HG02885 (cell line): ENCODE data around the gene ICAM2.

Source experiments
- ATAC-seq: cut with Tn5 transposase; IDR thresholded peaks from one replicate; pipeline ENCODE4 v1.9.1; 2021; ENCODE audit warnings: mild to moderate bottlenecking; ENCODE audit not compliant: unreplicated experiment, poor library complexity

ICAM2 gene

GRCh38 chr17:63998721-63999679, 21.4 kb downstream of the ICAM2 start:
- ATAC-seq: no peak

DNA sequence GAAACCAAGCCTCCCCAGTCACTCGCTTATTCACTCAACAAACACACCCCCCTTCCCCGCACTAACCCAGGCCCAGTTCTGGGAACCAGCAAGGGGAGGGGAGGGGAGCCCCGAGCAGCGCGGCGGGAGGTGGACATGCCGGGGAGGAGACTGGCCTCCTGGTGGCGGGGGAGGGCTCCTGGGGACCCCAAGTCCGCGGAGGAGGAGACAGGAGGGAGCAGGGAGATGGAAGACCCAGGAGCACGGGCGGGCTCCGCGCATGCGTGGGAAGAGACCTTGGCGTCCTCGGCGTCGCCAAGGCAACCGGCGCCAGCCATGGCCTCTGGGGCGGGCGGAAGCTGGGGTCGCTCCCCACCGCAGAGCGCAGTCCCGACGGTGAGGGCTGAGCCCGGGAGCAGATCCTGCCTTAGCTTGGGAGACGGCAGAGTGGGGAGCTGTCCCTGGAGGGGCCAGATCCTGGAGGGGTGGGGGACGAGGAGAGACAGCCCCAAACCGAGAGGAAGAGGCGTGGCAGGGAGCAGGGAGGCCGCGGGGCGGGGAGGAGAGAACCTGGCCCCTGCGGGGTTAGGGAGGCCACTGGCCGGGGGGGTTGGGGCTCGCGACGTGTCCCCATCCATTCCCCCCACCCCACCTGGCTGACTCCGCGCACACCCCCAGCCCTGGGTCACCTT, 22.2 kb downstream of the ICAM2 start, which contains the start of gene PRR29:
Gene PRR29 (plus strand): TSS at position 302 of the 671 bp plus-strand sequence. CDS start 14 bp downstream, at position 316.
- peak; percentile 60 for ATAC-seq

DNA sequence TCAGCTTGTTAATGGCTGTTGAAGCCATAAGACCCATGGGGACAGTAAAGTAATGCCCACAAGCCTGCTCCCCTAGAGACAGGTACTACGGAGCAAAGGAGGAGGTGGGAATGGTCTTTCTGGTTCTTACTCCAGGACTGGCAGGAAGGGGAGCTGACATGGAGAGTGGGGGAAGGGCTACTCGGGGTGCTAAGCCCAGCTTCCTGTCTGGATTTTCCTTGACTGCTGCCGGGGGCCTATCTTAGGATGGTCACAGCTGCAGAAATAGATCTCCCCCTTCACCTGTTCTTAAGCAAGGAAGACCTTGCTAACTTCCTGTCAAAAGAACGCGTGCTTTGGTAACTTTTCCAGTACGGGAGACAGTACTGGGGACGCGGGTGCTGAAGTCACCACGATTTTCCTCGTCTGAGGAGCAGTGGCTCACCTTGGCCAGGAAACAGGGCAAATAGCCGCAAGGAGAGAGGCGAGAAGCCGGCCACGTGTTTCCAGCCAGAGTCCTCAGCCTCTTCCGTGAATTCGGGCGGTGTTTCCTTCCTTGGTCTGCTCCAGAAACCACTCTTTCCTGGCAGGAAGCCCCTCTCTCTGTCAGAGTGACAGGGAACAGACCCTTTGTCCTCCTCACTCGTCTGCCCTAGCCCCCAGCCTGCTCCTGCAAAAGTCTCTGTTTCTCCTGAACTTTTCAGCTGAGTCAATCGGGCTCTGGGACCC, 22.9 kb downstream of the ICAM2 start:
- no peak for ATAC-seq

DNA sequence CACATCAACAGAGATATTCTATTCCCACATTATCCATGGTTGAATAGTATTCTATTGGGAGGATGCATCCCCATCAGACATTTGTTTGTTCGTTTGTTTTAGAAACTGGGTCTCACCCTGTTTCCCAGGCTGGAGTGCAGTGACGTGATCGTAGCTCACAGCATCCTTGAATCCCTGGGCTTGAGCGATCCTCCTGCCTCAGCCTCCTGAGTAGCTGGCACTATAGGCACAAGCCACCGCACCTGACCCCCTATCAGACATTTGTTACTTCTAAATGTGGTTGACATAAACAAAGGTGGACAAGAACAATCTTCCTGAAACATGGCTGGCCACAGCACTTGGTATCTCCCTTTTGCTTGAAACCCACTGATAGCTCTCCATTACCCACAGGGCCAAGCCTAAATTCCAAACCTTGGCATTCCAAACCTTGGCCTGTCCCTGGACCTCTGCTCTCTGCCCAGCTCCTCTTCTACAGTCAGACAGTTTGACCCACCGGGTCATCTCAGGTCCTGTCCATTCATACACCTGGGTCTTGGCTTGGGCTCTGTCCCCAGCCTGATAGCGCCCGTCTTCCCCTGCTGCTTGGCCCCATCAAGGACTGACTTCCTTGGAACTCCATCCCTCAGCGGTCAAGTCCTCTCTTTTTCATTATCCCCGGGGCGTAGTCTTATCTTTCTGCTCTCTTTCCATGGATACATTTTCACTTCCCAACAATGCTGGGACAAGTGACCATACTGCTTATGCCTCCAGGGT, 23.8 kb downstream of the ICAM2 start:
- ATAC-seq: no peak

GRCh38 chr17:63995626-63996025, 24.8 kb downstream of the ICAM2 start:
- no peak for ATAC-seq

DNA sequence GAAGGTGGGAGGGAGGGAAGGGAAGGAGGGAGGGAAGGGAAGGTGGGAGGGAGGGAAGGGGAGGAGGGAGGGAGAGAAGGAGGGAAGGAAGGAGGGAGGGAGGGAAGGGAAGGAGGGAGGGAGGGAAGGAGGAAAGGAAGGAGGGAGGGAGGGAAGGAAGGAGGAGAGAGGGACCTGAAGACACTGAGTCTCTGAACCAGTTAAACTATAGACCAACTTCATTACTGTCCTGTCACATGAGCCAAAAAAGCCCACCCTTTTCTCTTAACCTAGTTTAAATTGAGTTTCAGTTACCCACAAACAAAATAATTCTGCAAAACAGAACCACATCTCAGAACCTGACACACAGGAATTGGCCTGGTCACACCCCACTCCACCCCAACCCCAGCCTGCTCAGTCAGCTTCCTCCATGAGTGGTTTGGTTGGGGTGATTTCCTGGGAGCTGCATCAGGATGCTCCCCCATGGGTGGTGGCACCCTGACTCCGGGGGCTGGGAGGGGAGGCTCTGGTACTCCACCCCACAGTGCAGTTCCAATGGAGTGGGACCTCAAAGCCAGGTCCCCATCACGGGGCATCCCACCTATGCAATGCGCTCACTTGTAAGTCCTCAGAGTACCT, 27.0 kb downstream of the ICAM2 start:
- no peak for ATAC-seq

DNA sequence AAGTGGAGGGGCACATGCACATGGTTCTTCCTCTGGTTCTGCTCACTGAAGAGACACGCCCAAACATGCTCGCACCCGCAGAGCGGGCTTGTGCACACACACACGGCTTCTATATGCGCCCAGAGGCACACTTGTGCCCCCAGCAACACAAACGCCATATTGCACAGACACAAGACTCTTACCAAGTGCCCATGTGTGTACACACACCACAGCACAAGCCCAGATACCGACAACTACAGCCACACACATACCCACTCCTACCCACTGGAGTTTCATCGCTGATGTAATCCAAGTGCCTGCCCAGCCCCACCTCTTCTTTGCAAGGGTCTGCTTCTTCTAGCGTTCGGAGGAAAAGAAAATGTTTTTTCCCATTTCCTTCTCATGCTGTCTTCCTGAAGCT, 28.8 kb downstream of the ICAM2 start:
- no peak for ATAC-seq

- ATAC-seq: no peak
These were observed 30.6 kb downstream of the ICAM2 start for GRCh38 chr17:63989622-63990345.

- no peak for ATAC-seq
These were observed 31.5 kb downstream of the ICAM2 start for GRCh38 chr17:63988741-63989621.

- ATAC-seq: no peak
These were observed 32.3 kb downstream of the ICAM2 start for GRCh38 chr17:63988127-63988478.

DNA sequence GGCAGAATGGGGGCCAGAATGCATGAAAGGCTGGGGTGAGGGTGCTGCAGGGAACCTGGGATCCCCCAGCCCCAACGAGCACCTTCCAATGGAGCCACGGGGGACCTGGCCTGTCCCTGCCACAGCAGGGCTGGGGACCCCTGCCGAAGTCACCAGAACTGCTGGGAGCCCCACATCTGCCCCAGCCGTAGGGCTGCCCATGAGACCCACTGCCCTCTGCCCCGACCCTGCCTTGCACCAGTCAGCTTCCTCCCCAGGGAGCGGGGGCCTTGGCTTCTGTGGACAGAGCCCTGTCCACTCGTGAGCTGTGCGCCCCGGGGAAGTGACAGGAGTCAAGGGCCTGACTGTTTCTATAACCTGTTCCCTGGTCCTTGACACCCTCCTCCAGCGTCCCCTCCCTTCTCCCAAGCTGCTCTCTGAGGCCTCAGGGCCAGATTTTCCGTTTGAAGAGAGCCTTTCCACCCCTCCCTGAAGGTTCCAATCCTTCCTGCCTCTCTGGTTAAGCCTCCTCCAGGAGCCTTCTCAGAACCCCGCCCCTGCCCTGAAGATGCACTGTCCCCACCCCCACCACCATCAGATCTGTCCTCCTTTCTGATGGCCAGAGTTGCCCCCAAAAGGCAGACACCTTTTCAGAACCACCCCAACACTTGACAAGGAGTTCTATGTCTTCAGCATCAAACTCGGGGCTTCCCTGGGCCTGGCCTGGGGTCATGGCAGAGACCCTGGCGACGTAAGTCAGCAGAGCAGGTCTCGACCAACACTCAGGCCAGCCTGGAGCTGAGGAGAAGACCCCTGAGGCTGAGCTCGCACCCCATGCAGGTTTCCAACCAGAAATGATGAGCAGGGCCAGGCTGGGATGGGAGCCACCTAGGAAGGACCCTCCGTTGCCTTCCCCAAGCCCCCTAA, 33.0 kb downstream of the ICAM2 start:
- no peak for ATAC-seq

- ATAC-seq: no peak
These were observed 33.6 kb downstream of the ICAM2 start for GRCh38 chr17:63986821-63987220.

DNA sequence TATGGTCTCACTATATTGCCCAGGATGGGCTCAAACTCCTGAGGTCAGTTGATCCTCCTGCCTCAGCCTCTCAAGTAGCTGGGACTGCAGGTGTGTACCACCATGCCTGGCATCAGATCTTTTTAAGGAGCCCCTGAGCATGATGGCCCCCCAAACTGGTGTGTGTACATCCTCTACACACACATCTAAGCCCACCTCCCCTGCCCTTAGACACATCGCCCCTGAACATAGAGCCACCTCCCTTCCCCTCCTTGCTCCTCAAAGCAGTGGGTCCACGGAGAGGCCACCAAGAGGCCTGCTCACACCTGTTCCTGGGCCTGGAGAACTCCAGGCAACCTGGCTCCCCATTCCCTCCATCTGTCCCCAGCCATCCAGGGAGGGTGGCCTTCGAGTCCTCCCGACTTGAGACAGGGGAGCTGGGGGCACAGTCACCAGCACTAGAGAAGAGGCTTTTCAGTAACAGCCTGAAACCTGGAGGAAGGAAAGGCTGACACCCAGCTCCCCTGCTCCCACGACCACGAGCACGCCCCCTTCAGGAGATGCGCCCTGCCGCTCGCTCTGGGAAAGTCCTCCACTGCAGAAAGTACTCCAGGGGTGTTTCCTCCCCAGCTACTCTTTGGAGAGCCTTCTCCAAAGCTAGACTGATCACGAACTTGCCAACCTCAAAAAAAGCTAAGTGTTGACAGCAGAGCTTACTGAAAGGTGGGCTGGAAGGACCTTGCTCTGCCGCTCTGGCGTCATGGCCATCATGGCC, 34.9 kb downstream of the ICAM2 start:
- ATAC-seq: no peak

DNA sequence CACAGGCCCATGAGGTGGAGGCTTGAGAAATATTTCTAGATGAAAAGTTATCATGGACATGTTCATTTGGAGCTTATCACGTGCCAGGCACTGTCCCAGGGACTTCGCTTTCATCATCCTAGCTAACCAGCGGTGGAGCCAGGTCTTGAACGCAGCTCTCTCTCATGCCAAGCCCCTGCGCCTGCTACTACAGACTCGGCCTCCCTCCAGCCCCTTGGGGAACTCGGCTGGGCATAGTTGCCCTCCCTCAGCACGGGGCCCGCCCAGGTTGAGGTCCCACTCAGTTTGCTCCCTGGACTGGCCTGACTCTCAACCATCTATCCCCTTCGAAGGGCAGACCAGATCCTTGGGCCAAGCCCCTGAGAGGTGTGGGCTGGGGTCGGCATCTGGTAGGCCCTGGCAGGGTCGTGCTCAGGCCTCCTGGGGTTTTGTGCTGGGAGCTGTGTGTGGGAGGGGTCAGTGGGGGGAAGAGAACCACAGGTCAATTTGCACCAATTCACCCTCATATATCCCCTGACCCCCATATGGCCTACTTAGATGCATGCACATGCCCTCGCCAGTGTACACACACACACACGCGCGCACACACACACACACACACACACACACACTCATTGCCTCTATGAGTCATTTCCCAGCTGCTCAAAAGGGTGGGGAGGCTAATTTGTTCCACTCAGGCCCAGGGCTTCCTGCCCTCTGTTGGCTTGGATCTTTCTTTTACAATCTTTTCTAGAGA, 35.6 kb downstream of the ICAM2 start:
- ATAC-seq: no peak

GRCh38 chr17:63984236-63984635, 36.2 kb downstream of the ICAM2 start:
- ATAC-seq: no peak

DNA sequence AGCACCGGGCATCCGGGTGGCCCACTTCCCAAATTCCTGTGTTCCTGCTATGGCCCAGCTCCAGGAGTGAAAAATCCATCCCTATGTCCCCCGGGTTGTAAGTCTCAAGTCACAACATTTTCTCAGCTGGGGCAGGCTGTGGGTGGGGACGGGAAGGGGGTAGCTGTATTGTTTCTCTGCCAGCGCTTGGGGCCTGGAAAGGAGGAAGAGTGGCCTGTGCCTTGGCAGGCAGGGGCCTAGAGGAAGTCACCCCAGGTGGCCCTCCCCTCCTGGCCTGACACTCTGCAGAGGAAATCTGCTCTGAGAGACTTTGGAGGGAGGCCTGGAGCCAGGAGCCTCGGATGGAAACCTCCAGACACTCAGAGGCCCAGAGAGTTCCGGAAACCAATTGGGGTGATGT, 37.1 kb downstream of the ICAM2 start:
- ATAC-seq: no peak
